ENCODE measurements around the gene B3GNT7. TPM values are rescaled to one million over a fixed set of nuclear protein-coding genes. Genes with fewer than 3 reads are reported as not detected.

Gene B3GNT7
- 0.80 and 1.3 TPM in 2 replicates for total RNA-seq

GRCh38 chr2:231395188-231396057 is at the start of gene B3GNT7:
Gene B3GNT7 (plus strand): TSS chr2:231395710. CDS start chr2:231395804, 94 bp downstream.

Other genes with a start within 250 kb of the B3GNT7 start
- 16.3 and 20.8 TPM in 2 replicates for gene ARMC9, start 197.1 kb upstream of the B3GNT7 start, total RNA-seq
- gene NCL, start 68.8 kb downstream of the B3GNT7 start, total RNA-seq, result 92.0 and 113 TPM in 2 replicates
- gene NMUR1, start 134.7 kb downstream of the B3GNT7 start, total RNA-seq, result 0.24 TPM in 1 of 2 replicates, not detected in the other
- not detected in 2 replicates for gene TEX44, start 197.2 kb downstream of the B3GNT7 start, total RNA-seq

Measured in epithelial cell of alveolus of lung (primary cell).